Sigmoid colon (tissue), 7 donors: ENCODE measurements around the gene KRTAP12-1. TPM values are rescaled to one million over a fixed set of nuclear protein-coding genes. Genes with fewer than 3 reads are reported as not detected.

ENCODE experiments used
- DNase-seq: peaks from one replicate; pipeline ENCODE4 v3.0.0-alpha.2; 2019
- H3K27ac ChIP-seq, 4 donors: fragments of 200-600 bp; sonication (generic); one replicate each; pipeline ENCODE4 v1.5.1; 2016 to 2019; ENCODE audit warnings: mild to moderate bottlenecking in 1 of 4
- H3K27me3 ChIP-seq, 3 donors: fragments of 200-600 bp; sonication (generic); one replicate each; pipeline ENCODE4 v1.5.1; 2019; ENCODE audit warnings: mild to moderate bottlenecking in 1 of 3
- H3K36me3 ChIP-seq, 4 donors: fragments of 200-600 bp; sonication (generic); one replicate each; pipeline ENCODE4 v1.5.1; 2016 to 2019
- H3K4me1 ChIP-seq, 4 donors: fragments of 200-600 bp; sonication (generic); one replicate each; pipeline ENCODE4 v1.5.1; 2017 to 2019
- H3K4me3 ChIP-seq, 4 donors: fragments of 200-600 bp; sonication (generic); one replicate each; pipeline ENCODE4 v1.5.1; 2017 to 2019; ENCODE audit warnings: mild to moderate bottlenecking in 2 of 4, moderate library complexity in 1 of 4
- H3K9me3 ChIP-seq, 4 donors: fragments of 200-600 bp in 3 of 4; sonication (generic) in 3 of 4; one replicate each; pipeline versions ENCODE4 v1.5.1 to v1.6.1; 2013 to 2019
- EP300 ChIP-seq, 4 donors: sonication (generic); formaldehyde crosslinking; IDR thresholded peaks; one replicate each; pipeline ENCODE4 v1.6.1; 2017; ENCODE audit warnings: antibody characterized with exemption in 4 of 4
- POLR2A ChIP-seq, 2 donors: fragments of 450-650 bp; IDR thresholded peaks; one replicate each; pipeline ENCODE4 v1.6.1; 2016; ENCODE audit warnings: antibody characterized with exemption in 2 of 2, mild to moderate bottlenecking in 2 of 2, moderate library complexity in 2 of 2
- POLR2AphosphoS5 ChIP-seq, 4 donors: sonication (generic); formaldehyde crosslinking; IDR thresholded peaks; one replicate each; pipeline ENCODE4 v1.6.1; 2017; ENCODE audit warnings: antibody characterized with exemption in 4 of 4
- WGBS, 2 donors: extraction: QIAGEN DNeasy Blood & Tissue Kit; methylation state at CpG; one replicate each; pipeline ENCODE4 v1.1.7; 2013; 5-methylcytosine and 5-hydroxymethylcytosine counted together
- intact Hi-C: fragments of 100-400 bp; cut with DNase I; formaldehyde crosslinking; loops from one replicate; pipeline ENCODE4 v1.15.1; 2023
- polyA plus RNA-seq, 3 donors: library from polyadenylated mRNA; stranded (reverse); fragments of 200-250 nt; gene quantifications; one replicate each; pipeline ENCODE4 v1.2.3, GENCODE V29; 2013
- total RNA-seq, 4 donors: library from RNA; depleted of rRNA; stranded (reverse); fragments of >200 nt; gene quantifications; one replicate each; pipeline ENCODE4 v1.1.0, GENCODE V29; 2016
- TF ChIP-seq, protein P1 (sequence below), 4 experiments: fragments of 450-650 bp in 3 of 4; fragments of 200-600 bp in 1 of 4; IDR thresholded peaks; one replicate each; pipeline ENCODE4 v1.5.1; 2016 to 2019; ENCODE audit warnings: antibody characterized with exemption in 4 of 4, mild to moderate bottlenecking in 3 of 4, moderate library complexity in 2 of 4
- donor health status: healthy with polysubstance abuse.
- donor health status: Bipolar disorder and iron deficiency.
- donor health status: healthy.

The KRTAP12-1 gene
- total and polyA plus RNA-seq, 7 donors: not detected

DNA sequence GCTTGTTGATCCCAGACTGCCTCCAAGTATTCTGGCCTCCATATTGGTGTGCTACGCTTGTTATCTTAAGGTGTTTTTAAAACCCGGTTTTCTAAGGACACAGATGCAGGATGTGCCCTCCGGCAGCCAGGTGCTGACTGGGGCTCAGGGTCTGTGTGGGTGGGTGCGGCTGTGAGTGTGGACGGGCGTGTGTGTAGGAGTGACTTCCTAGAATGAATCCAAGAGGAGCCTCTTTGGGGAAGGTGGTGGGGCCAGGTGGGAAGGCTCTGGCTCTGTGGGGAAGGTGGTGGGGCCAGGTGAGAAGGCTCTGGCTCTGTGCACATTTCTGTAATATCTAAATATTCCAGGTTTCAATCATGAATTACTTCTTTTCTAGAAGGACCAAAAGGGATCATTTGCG, 42.2 kb upstream of the KRTAP12-1 start:
- peaks cover 0 to 7% (median 0%) of the 10 kb centered on the region in 4 donors for H3K4me1 ChIP-seq
- H3K27ac ChIP-seq: no peak overlapping the region
- DNase-seq: no peak
- 70 to 83% methylated on average over 7 of the region's 7 CpGs for WGBS, 2 donors
- H3K9me3 ChIP-seq: no peaks in the 10 kb centered on the region
- intact Hi-C loops: no loop called here
- no peak overlapping the region for H3K4me3 ChIP-seq
- H3K27me3 ChIP-seq: peaks cover 7 to 75% (median 30%) of the 10 kb centered on the region in 3 donors
- H3K36me3 ChIP-seq: no peaks in the 10 kb centered on the region
- TF ChIP-seq POLR2AphosphoS5 (IDR thresholded peaks at IDR 0.05) (no peak), EP300 (IDR thresholded peaks at IDR 0.05) (no peak), POLR2A (IDR thresholded peaks at IDR 0.05) (no peak)
- TF ChIP-seq, protein P1, sequence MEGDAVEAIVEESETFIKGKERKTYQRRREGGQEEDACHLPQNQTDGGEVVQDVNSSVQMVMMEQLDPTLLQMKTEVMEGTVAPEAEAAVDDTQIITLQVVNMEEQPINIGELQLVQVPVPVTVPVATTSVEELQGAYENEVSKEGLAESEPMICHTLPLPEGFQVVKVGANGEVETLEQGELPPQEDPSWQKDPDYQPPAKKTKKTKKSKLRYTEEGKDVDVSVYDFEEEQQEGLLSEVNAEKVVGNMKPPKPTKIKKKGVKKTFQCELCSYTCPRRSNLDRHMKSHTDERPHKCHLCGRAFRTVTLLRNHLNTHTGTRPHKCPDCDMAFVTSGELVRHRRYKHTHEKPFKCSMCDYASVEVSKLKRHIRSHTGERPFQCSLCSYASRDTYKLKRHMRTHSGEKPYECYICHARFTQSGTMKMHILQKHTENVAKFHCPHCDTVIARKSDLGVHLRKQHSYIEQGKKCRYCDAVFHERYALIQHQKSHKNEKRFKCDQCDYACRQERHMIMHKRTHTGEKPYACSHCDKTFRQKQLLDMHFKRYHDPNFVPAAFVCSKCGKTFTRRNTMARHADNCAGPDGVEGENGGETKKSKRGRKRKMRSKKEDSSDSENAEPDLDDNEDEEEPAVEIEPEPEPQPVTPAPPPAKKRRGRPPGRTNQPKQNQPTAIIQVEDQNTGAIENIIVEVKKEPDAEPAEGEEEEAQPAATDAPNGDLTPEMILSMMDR (IDR thresholded peaks at IDR 0.05): no peak

DNA sequence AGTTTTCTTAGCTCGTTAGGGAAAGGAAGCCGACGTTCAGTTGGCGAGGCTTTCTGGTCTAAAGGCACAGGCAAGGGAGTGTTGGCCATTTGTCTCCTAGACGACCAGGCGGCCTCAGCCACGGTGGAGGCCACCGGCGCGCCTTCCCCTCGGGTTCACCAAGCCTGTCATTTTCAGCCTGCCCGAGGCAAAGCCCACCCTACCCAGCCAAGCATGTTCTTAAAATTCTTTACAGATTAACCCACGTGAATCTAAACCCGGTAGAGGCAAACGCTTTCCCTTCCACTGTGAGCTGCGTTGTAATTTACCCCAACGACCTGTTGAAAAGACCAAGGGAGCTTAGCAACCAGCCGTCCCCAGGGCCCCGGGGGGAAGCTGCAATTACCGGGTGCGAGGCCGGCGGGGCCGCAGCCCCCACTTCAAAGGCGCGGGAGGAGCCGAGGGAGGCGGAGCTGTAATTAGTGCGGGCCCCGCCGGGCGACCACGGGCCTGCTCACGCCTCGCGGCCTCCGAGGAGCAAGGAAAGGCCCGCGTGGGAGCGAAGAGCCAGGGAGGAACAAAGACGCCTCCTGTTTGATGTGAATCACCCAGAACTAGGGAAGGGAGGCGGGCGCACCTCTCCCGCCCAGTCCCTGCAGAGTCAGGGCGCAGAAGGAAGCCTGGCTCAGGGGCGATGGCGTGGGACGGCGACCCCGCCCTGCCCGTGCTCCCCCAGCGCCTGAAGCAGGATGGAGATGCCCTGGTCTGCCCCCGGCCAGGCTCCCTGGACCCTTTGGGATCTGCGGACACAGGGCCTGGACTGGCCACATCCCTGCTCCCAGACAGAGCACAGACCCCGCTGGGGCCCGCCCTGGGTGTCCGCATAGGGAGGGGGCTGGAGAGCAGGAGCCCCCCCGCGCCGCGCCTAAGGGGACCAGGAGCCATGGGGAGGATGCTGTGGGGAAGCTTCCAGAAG, 41.5 kb upstream of the KRTAP12-1 start:
- no peak overlapping the region for H3K4me3 ChIP-seq
- H3K36me3 ChIP-seq: no peaks in the 10 kb centered on the region
- H3K4me1 ChIP-seq: peaks cover 0 to 7% (median 0%) of the 10 kb centered on the region in 4 donors
- H3K27ac ChIP-seq: no peak overlapping the region
- no peaks in the 10 kb centered on the region for H3K9me3 ChIP-seq
- peaks cover 7 to 75% (median 33%) of the 10 kb centered on the region in 3 donors for H3K27me3 ChIP-seq
- TF ChIP-seq EP300 (IDR thresholded peaks at IDR 0.05) (no peak), POLR2AphosphoS5 (IDR thresholded peaks at IDR 0.05) (no peak), POLR2A (IDR thresholded peaks at IDR 0.05) (no peak)
- TF ChIP-seq, protein P1 (IDR thresholded peaks at IDR 0.05): no peak
- 18 to 24% methylated on average over 61 of the region's 61 CpGs for WGBS, 2 donors
- DNase-seq: no peak
- intact Hi-C loops: no loop called here

GRCh38 chr21:44722731-44723130, 40.8 kb upstream of the KRTAP12-1 start:
- no peaks in the 10 kb centered on the region for H3K36me3 ChIP-seq
- TF ChIP-seq POLR2A (IDR thresholded peaks at IDR 0.05) (no peak), POLR2AphosphoS5 (IDR thresholded peaks at IDR 0.05) (no peak), EP300 (IDR thresholded peaks at IDR 0.05) (no peak)
- TF ChIP-seq, protein P1 (IDR thresholded peaks at IDR 0.05): no peak
- DNase-seq: no peak
- 46 to 62% methylated on average over 5 of the region's 5 CpGs for WGBS, 2 donors
- intact Hi-C loops: no loop called here
- peaks cover 0 to 7% (median 0%) of the 10 kb centered on the region in 4 donors for H3K4me1 ChIP-seq
- H3K27ac ChIP-seq: no peak overlapping the region
- peaks cover 9 to 70% (median 31%) of the 10 kb centered on the region in 3 donors for H3K27me3 ChIP-seq
- H3K4me3 ChIP-seq: no peak overlapping the region
- H3K9me3 ChIP-seq: no peaks in the 10 kb centered on the region

GRCh38 chr21:44720170-44720569, 38.2 kb upstream of the KRTAP12-1 start:
- H3K4me3 ChIP-seq: no peak overlapping the region
- H3K9me3 ChIP-seq: no peaks in the 10 kb centered on the region
- TF ChIP-seq, protein P1 (IDR thresholded peaks at IDR 0.05): no peak
- no peak for TF ChIP-seq POLR2A (IDR thresholded peaks at IDR 0.05)
- TF ChIP-seq EP300 (IDR thresholded peaks at IDR 0.05): no peak
- TF ChIP-seq POLR2AphosphoS5 (IDR thresholded peaks at IDR 0.05): no peak
- intact Hi-C loops: no loop called here
- peaks cover 0 to 7% (median 0%) of the 10 kb centered on the region in 4 donors for H3K4me1 ChIP-seq
- H3K27me3 ChIP-seq: peaks cover 9 to 50% (median 28%) of the 10 kb centered on the region in 3 donors
- no peaks in the 10 kb centered on the region for H3K36me3 ChIP-seq
- no peak for DNase-seq
- H3K27ac ChIP-seq: no peak overlapping the region
- 81 to 83% methylated on average over 2 of the region's 2 CpGs for WGBS, 2 donors
